Measurements from ENCODE around the gene GFI1B.

The GFI1B gene

DNA sequence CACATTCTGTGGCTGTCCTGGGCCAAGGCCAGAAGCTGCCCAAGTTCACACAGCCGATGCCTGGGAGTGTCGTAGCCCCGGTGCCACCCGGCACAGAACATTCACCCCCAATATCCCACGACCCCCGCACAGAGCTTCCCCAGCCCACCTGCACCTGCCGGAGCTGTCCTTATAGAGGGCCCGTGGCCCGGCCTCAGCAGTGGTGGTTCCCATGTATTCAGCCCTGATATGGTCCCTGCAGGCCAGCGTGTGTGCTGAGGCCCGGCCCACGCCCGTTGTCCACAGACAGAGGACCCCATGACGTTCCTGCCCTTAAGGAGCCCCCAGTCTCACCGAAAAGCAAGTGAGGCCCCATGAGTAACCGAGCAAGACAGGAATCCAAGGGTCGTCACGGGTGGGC is 5.3 kb upstream of the GFI1B start:
- no peak overlapping the region for H3K27ac ChIP-seq (ENCODE audit: low read depth, low read length)
- no peak overlapping the region for H4K8ac ChIP-seq (ENCODE audit: low read depth, low read length)
- no peak overlapping the region for H3K4ac ChIP-seq (ENCODE audit: low read depth, low read length)
- no peak overlapping the region for H3K9ac ChIP-seq (ENCODE audit: low read length)
- no peak overlapping the region for H3K56ac ChIP-seq (ENCODE audit: low read length)
- H2BK15ac ChIP-seq (replicated peaks; ENCODE audit: low read depth) = no peak overlapping the region
- no peaks in the 10 kb centered on the region for H3K79me2 ChIP-seq (ENCODE audit: control insufficient read depth, insufficient read depth, low read length)
- no peak overlapping the region for H3K23ac ChIP-seq (ENCODE audit: low read length)
- DNase-seq = no peak
- H3K4me2 ChIP-seq (ENCODE audit: low read length) = no peak overlapping the region
- H4K5ac ChIP-seq (ENCODE audit: low read length) = no peak overlapping the region
- no peaks in the 10 kb centered on the region for H3K4me1 ChIP-seq (ENCODE audit: control insufficient read depth, low read depth, low read length)
- no peak overlapping the region for H2BK5ac ChIP-seq (ENCODE audit: low read length)
- H2BK120ac ChIP-seq (ENCODE audit: low read depth, low read length) = no peak overlapping the region
- H3K4me3 ChIP-seq (ENCODE audit: low read length) = no peak overlapping the region
- H3K36me3 ChIP-seq (ENCODE audit: control insufficient read depth, insufficient read depth, low read length) = no peaks in the 10 kb centered on the region
- no CpG with 5 or more reads among the region's 18 CpGs for WGBS (ENCODE audit: extremely low coverage, insufficient coverage, low lambda C conversion rate)
- H3K27me3 ChIP-seq (ENCODE audit: insufficient read depth, low read length, poor library complexity) = no peaks in the 10 kb centered on the region
- no peak overlapping the region for H2AK5ac ChIP-seq (ENCODE audit: low read length)
- no peaks in the 10 kb centered on the region for H3K79me1 ChIP-seq (ENCODE audit: low read length)
- H3K18ac ChIP-seq (ENCODE audit: low read length) = no peak overlapping the region

DNA sequence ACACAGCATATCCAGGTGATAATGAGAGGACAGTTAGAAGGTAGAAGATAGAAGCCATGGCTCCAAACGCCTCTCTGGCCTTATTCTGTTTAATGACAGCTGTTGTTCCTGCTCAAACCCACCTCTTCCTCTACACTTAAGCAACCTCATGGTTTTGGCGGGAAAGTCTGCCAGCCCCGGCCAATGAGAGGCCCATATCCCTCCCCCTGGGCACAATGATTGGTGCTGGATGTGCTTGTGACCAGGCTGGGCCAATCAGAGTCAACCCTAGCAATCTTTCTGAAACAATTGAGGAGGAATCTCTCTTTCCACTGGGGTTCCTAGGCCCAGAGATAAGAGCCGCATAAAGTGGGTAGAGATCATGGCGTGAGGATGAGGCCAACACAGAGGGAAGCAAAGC is 4.8 kb upstream of the GFI1B start:
- H3K27me3 ChIP-seq (ENCODE audit: insufficient read depth, low read length, poor library complexity) = no peaks in the 10 kb centered on the region
- no peak overlapping the region for H3K23ac ChIP-seq (ENCODE audit: low read length)
- WGBS (ENCODE audit: extremely low coverage, insufficient coverage, low lambda C conversion rate) = no CpG with 5 or more reads among the region's 5 CpGs
- no peaks in the 10 kb centered on the region for H3K79me2 ChIP-seq (ENCODE audit: control insufficient read depth, insufficient read depth, low read length)
- DNase-seq = peak; percentile 73
- no peak overlapping the region for H3K56ac ChIP-seq (ENCODE audit: low read length)
- H3K27ac ChIP-seq (ENCODE audit: low read depth, low read length) = no peak overlapping the region
- peaks cover under 1% of the 10 kb centered on the region for H3K4me1 ChIP-seq (ENCODE audit: control insufficient read depth, low read depth, low read length)
- no peak overlapping the region for H2BK15ac ChIP-seq (replicated peaks; ENCODE audit: low read depth)
- no peak overlapping the region for H4K8ac ChIP-seq (ENCODE audit: low read depth, low read length)
- no peak overlapping the region for H3K4me2 ChIP-seq (ENCODE audit: low read length)
- H3K18ac ChIP-seq (ENCODE audit: low read length) = no peak overlapping the region
- no peak overlapping the region for H2AK5ac ChIP-seq (ENCODE audit: low read length)
- no peaks in the 10 kb centered on the region for H3K79me1 ChIP-seq (ENCODE audit: low read length)
- H3K36me3 ChIP-seq (ENCODE audit: control insufficient read depth, insufficient read depth, low read length) = no peaks in the 10 kb centered on the region
- no peak overlapping the region for H2BK5ac ChIP-seq (ENCODE audit: low read length)
- no peak overlapping the region for H3K9ac ChIP-seq (ENCODE audit: low read length)
- no peak overlapping the region for H2BK120ac ChIP-seq (ENCODE audit: low read depth, low read length)
- no peak overlapping the region for H4K5ac ChIP-seq (ENCODE audit: low read length)
- H3K4ac ChIP-seq (ENCODE audit: low read depth, low read length) = no peak overlapping the region
- H3K4me3 ChIP-seq (ENCODE audit: low read length) = no peak overlapping the region

GRCh38 chr9:132975961-132976360 is 2.5 kb upstream of the GFI1B start:
- Histone ChIP-seq H2BK5ac (ENCODE audit: low read length) (no peak overlapping the region), H3K4me2 (ENCODE audit: low read length) (no peak overlapping the region), H3K36me3 (ENCODE audit: control insufficient read depth, insufficient read depth, low read length) (no peaks in the 10 kb centered on the region), H2AK5ac (ENCODE audit: low read length) (no peak overlapping the region), H3K79me2 (ENCODE audit: control insufficient read depth, insufficient read depth, low read length) (no peaks in the 10 kb centered on the region), H2BK120ac (ENCODE audit: low read depth, low read length) (no peak overlapping the region), H4K8ac (ENCODE audit: low read depth, low read length) (no peak overlapping the region), H3K27ac (ENCODE audit: low read depth, low read length) (no peak overlapping the region), H3K18ac (ENCODE audit: low read length) (no peak overlapping the region), H3K4me1 (ENCODE audit: control insufficient read depth, low read depth, low read length) (peaks cover 3% of the 10 kb centered on the region), H3K4ac (ENCODE audit: low read depth, low read length) (no peak overlapping the region), H3K23ac (ENCODE audit: low read length) (no peak overlapping the region), H3K56ac (ENCODE audit: low read length) (no peak overlapping the region), H3K79me1 (ENCODE audit: low read length) (no peaks in the 10 kb centered on the region), H3K9ac (ENCODE audit: low read length) (no peak overlapping the region), H3K27me3 (ENCODE audit: insufficient read depth, low read length, poor library complexity) (no peaks in the 10 kb centered on the region), H4K5ac (ENCODE audit: low read length) (no peak overlapping the region), H3K4me3 (ENCODE audit: low read length) (no peak overlapping the region), H2BK15ac (replicated peaks; ENCODE audit: low read depth) (no peak overlapping the region)
- no peak for DNase-seq
- no CpG with 5 or more reads among the region's 6 CpGs for WGBS (ENCODE audit: extremely low coverage, insufficient coverage, low lambda C conversion rate)

GRCh38 chr9:132976571-132976970 is 1.9 kb upstream of the GFI1B start:
- H2BK15ac ChIP-seq (replicated peaks; ENCODE audit: low read depth) = no peak overlapping the region
- no peak overlapping the region for H3K4ac ChIP-seq (ENCODE audit: low read depth, low read length)
- no peak overlapping the region for H3K9ac ChIP-seq (ENCODE audit: low read length)
- no peak overlapping the region for H3K27ac ChIP-seq (ENCODE audit: low read depth, low read length)
- H3K79me1 ChIP-seq (ENCODE audit: low read length) = no peaks in the 10 kb centered on the region
- H3K4me1 ChIP-seq (ENCODE audit: control insufficient read depth, low read depth, low read length) = peaks cover 3% of the 10 kb centered on the region
- no peaks in the 10 kb centered on the region for H3K27me3 ChIP-seq (ENCODE audit: insufficient read depth, low read length, poor library complexity)
- DNase-seq = no peak
- H2BK5ac ChIP-seq (ENCODE audit: low read length) = no peak overlapping the region
- H3K18ac ChIP-seq (ENCODE audit: low read length) = no peak overlapping the region
- no peak overlapping the region for H3K56ac ChIP-seq (ENCODE audit: low read length)
- no peak overlapping the region for H4K5ac ChIP-seq (ENCODE audit: low read length)
- no peak overlapping the region for H4K8ac ChIP-seq (ENCODE audit: low read depth, low read length)
- no peak overlapping the region for H3K4me2 ChIP-seq (ENCODE audit: low read length)
- H2AK5ac ChIP-seq (ENCODE audit: low read length) = no peak overlapping the region
- H3K79me2 ChIP-seq (ENCODE audit: control insufficient read depth, insufficient read depth, low read length) = no peaks in the 10 kb centered on the region
- WGBS (ENCODE audit: extremely low coverage, insufficient coverage, low lambda C conversion rate) = no CpG with 5 or more reads among the region's 3 CpGs
- no peak overlapping the region for H2BK120ac ChIP-seq (ENCODE audit: low read depth, low read length)
- no peak overlapping the region for H3K4me3 ChIP-seq (ENCODE audit: low read length)
- no peaks in the 10 kb centered on the region for H3K36me3 ChIP-seq (ENCODE audit: control insufficient read depth, insufficient read depth, low read length)
- H3K23ac ChIP-seq (ENCODE audit: low read length) = no peak overlapping the region

DNA sequence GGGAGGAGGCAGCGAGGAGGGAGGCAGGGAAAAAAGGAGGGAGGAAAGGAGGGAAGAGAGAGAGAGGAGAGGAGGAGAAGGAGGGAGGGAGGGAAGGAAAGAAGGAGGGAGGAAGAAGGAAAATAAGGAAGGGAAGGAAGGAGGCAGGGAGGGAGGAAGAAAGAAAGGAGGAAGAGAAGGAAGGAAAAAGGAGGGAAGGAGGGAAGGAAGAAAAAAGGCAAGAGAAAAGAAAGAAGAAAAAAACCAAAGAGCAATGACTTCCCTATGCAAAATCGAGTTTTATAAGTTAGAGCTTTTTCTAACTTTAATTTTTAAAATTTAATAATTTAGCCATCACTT is 413 bp upstream of the GFI1B start:
- H4K8ac ChIP-seq (ENCODE audit: low read depth, low read length) = no peak overlapping the region
- no peak overlapping the region for H3K9ac ChIP-seq (ENCODE audit: low read length)
- H3K27ac ChIP-seq (ENCODE audit: low read depth, low read length) = no peak overlapping the region
- no peak overlapping the region for H4K5ac ChIP-seq (ENCODE audit: low read length)
- H3K27me3 ChIP-seq (ENCODE audit: insufficient read depth, low read length, poor library complexity) = no peaks in the 10 kb centered on the region
- no peak overlapping the region for H3K56ac ChIP-seq (ENCODE audit: low read length)
- H2BK5ac ChIP-seq (ENCODE audit: low read length) = no peak overlapping the region
- no peak overlapping the region for H3K18ac ChIP-seq (ENCODE audit: low read length)
- peaks cover 3% of the 10 kb centered on the region for H3K4me1 ChIP-seq (ENCODE audit: control insufficient read depth, low read depth, low read length)
- H3K4me3 ChIP-seq (ENCODE audit: low read length) = no peak overlapping the region
- no peak overlapping the region for H3K4me2 ChIP-seq (ENCODE audit: low read length)
- H3K79me2 ChIP-seq (ENCODE audit: control insufficient read depth, insufficient read depth, low read length) = no peaks in the 10 kb centered on the region
- DNase-seq = no peak
- no peaks in the 10 kb centered on the region for H3K79me1 ChIP-seq (ENCODE audit: low read length)
- no CpG with 5 or more reads among the region's 2 CpGs for WGBS (ENCODE audit: extremely low coverage, insufficient coverage, low lambda C conversion rate)
- H2BK15ac ChIP-seq (replicated peaks; ENCODE audit: low read depth) = no peak overlapping the region
- no peak overlapping the region for H2AK5ac ChIP-seq (ENCODE audit: low read length)
- H2BK120ac ChIP-seq (ENCODE audit: low read depth, low read length) = no peak overlapping the region
- H3K36me3 ChIP-seq (ENCODE audit: control insufficient read depth, insufficient read depth, low read length) = no peaks in the 10 kb centered on the region
- no peak overlapping the region for H3K23ac ChIP-seq (ENCODE audit: low read length)
- no peak overlapping the region for H3K4ac ChIP-seq (ENCODE audit: low read depth, low read length)

DNA sequence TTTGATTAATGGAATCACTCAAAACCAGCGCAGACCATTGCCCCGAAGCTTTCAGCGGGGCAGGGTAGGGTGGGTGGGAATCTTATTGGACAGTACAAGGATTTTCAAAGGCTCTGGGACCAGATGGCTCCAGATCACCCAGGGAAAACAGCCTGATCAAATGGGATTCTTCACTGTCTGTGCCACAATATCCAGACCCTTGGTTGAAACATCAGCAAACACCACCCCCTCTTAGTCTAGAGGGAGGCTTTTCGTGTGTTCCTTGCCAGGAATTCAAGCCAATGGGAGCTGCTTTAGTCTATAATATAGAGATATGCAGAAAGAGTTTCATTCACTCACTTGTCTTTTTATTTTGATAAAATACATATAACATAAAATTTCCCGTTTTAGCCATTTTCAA is 1.7 kb downstream of the GFI1B start:
- no peak overlapping the region for H2BK5ac ChIP-seq (ENCODE audit: low read length)
- H3K23ac ChIP-seq (ENCODE audit: low read length) = no peak overlapping the region
- H4K5ac ChIP-seq (ENCODE audit: low read length) = no peak overlapping the region
- H3K4me1 ChIP-seq (ENCODE audit: control insufficient read depth, low read depth, low read length) = peaks cover 3% of the 10 kb centered on the region
- H3K56ac ChIP-seq (ENCODE audit: low read length) = no peak overlapping the region
- WGBS (ENCODE audit: extremely low coverage, insufficient coverage, low lambda C conversion rate) = no CpG with 5 or more reads among the region's 5 CpGs
- no peak overlapping the region for H3K9ac ChIP-seq (ENCODE audit: low read length)
- no peak overlapping the region for H3K4ac ChIP-seq (ENCODE audit: low read depth, low read length)
- no peak overlapping the region for H3K4me2 ChIP-seq (ENCODE audit: low read length)
- H3K18ac ChIP-seq (ENCODE audit: low read length) = no peak overlapping the region
- no peak for DNase-seq
- H3K79me1 ChIP-seq (ENCODE audit: low read length) = no peaks in the 10 kb centered on the region
- H3K27ac ChIP-seq (ENCODE audit: low read depth, low read length) = no peak overlapping the region
- H2BK120ac ChIP-seq (ENCODE audit: low read depth, low read length) = no peak overlapping the region
- H3K27me3 ChIP-seq (ENCODE audit: insufficient read depth, low read length, poor library complexity) = no peaks in the 10 kb centered on the region
- H3K79me2 ChIP-seq (ENCODE audit: control insufficient read depth, insufficient read depth, low read length) = no peaks in the 10 kb centered on the region
- no peaks in the 10 kb centered on the region for H3K36me3 ChIP-seq (ENCODE audit: control insufficient read depth, insufficient read depth, low read length)
- H2AK5ac ChIP-seq (ENCODE audit: low read length) = no peak overlapping the region
- no peak overlapping the region for H3K4me3 ChIP-seq (ENCODE audit: low read length)
- no peak overlapping the region for H2BK15ac ChIP-seq (replicated peaks; ENCODE audit: low read depth)
- H4K8ac ChIP-seq (ENCODE audit: low read depth, low read length) = no peak overlapping the region
